Stimulated activated CD8-positive, alpha-beta memory T cell treated with anti-CD3 and anti-CD28 coated beads, Interleukin-15, amount 100 ng/mL, for 48 hours (primary cell): Measurements from ENCODE around the gene ITGA6.

Experiments
- DNase-seq, 2 donors: peaks; one replicate each; pipeline ENCODE4 v3.0.0-alpha.2; 2020; ENCODE audit warnings: low read depth in 2 of 2

ITGA6 gene

GRCh38 chr2:172427256-172427989, at the start of gene ITGA6:
Gene ITGA6, plus strand, starts transcription at chr2:172427586.
- DNase-seq, result peak; percentile 54 to 63

GRCh38 chr2:172380436-172381274, 46.7 kb upstream of the ITGA6 start:
- no peak for DNase-seq

GRCh38 chr2:172381275-172382027, 45.9 kb upstream of the ITGA6 start:
- DNase-seq, result no peak

- no peak for DNase-seq
Measured at GRCh38 chr2:172387361-172387760, 40.0 kb upstream of the ITGA6 start.

GRCh38 chr2:172389685-172390339, 37.6 kb upstream of the ITGA6 start:
- no peak for DNase-seq

GRCh38 chr2:172394002-172394401, 33.4 kb upstream of the ITGA6 start:
- no peak for DNase-seq

GRCh38 chr2:172395503-172395902, 31.9 kb upstream of the ITGA6 start:
- no peak for DNase-seq

- no peak for DNase-seq
Measured at GRCh38 chr2:172397148-172397834, 30.1 kb upstream of the ITGA6 start.

GRCh38 chr2:172398440-172398839, 28.9 kb upstream of the ITGA6 start:
- no peak for DNase-seq

GRCh38 chr2:172399765-172400164, 27.6 kb upstream of the ITGA6 start:
- no peak for DNase-seq

- no peak for DNase-seq
Measured at GRCh38 chr2:172402198-172402597, 25.2 kb upstream of the ITGA6 start.

- no peak for DNase-seq
Measured at GRCh38 chr2:172403402-172403801, 24.0 kb upstream of the ITGA6 start.

- no peak for DNase-seq
Measured at GRCh38 chr2:172403881-172404468, 23.4 kb upstream of the ITGA6 start.

- no peak for DNase-seq
Measured at GRCh38 chr2:172404824-172405223, 22.6 kb upstream of the ITGA6 start.

GRCh38 chr2:172405673-172406072, 21.7 kb upstream of the ITGA6 start:
- DNase-seq, result no peak

GRCh38 chr2:172408143-172408766, 19.1 kb upstream of the ITGA6 start:
- DNase-seq, result no peak

GRCh38 chr2:172409042-172409441, 18.3 kb upstream of the ITGA6 start:
- no peak for DNase-seq

GRCh38 chr2:172412984-172413492, 14.3 kb upstream of the ITGA6 start:
- DNase-seq, result no peak

GRCh38 chr2:172415157-172415864, 12.1 kb upstream of the ITGA6 start:
- DNase-seq, result no peak

GRCh38 chr2:172415865-172416183, 11.6 kb upstream of the ITGA6 start:
- DNase-seq, result no peak
